ENCODE data around the gene PEMT. TPM values are rescaled to one million over a fixed set of nuclear protein-coding genes. Genes with fewer than 3 reads are reported as not detected.

The PEMT gene
- total and polyA plus RNA-seq, 2 experiments from 2014 or later = 54.8 to 55.2 TPM

- H3K4me3 ChIP-seq = no peak overlapping the region
- H3K4me3 Mint-ChIP-seq = no peak overlapping the region
- DNase-seq (ENCODE audit: low spot score) (no peak), ATAC-seq (no peak)
- H3K27ac Mint-ChIP-seq = no peak overlapping the region
- no peaks in the 10 kb centered on the region for H3F3A ChIP-seq (replicated peaks; ENCODE audit: low read depth)
- no peaks in the 10 kb centered on the region for H3K36me3 ChIP-seq (ENCODE audit: insufficient read depth)
- no peaks in the 10 kb centered on the region for H3K4me1 ChIP-seq (ENCODE audit: insufficient read depth)
- TF ChIP-seq CREB1 (CRISPR knock-in tag; IDR thresholded peaks at IDR 0.05; ENCODE audit: low read depth) (no peak), ZNF462 (CRISPR knock-in tag; IDR thresholded peaks at IDR 0.05) (no peak), EZH2 (IDR thresholded peaks at IDR 0.05; ENCODE audit: low read depth, unreplicated experiment) (no peak), CTCF (conservative IDR thresholded peaks at IDR 0.05; ENCODE audit: low read depth in 2 of 2) (no peak), JUNB (IDR thresholded peaks at IDR 0.05; ENCODE audit: unreplicated experiment) (no peak), EZH2phosphoT487 (IDR thresholded peaks at IDR 0.05; ENCODE audit: unreplicated experiment) (no peak), STAT1 (IDR thresholded peaks at IDR 0.05; ENCODE audit: unreplicated experiment) (no peak), REST (IDR thresholded peaks at IDR 0.05; ENCODE audit: unreplicated experiment) (no peak), ZNF331 (CRISPR knock-in tag; IDR thresholded peaks at IDR 0.05; ENCODE audit: low read depth) (no peak), NANOG (IDR thresholded peaks at IDR 0.05; ENCODE audit: borderline replicate concordance) (no peak), ZNF114 (CRISPR knock-in tag; IDR thresholded peaks at IDR 0.05) (no peak), POLR2AphosphoS5 (IDR thresholded peaks at IDR 0.05; ENCODE audit: low read depth) (no peak), ETS1 (IDR thresholded peaks at IDR 0.05) (no peak)
- H3K27me3 Mint-ChIP-seq (ENCODE audit: insufficient read depth, low read depth, poor library complexity) = peaks cover 6% of the 10 kb centered on the region
- no peak overlapping the region for H2AFZ ChIP-seq
- H3K4me1 Mint-ChIP-seq = no peaks in the 10 kb centered on the region
- H3K27me3 ChIP-seq (ENCODE audit: insufficient read depth) = no peaks in the 10 kb centered on the region
- no peaks in the 10 kb centered on the region for H3K36me3 Mint-ChIP-seq (ENCODE audit: low read depth)
- no peaks in the 10 kb centered on the region for H4K20me1 ChIP-seq (replicated peaks; ENCODE audit: insufficient read depth)
- H3K9me3 Mint-ChIP-seq = no peaks in the 10 kb centered on the region
- H3K79me2 ChIP-seq (replicated peaks; ENCODE audit: insufficient read depth) = no peaks in the 10 kb centered on the region
- no peak overlapping the region for H3K27ac ChIP-seq (ENCODE audit: low read depth)
- H3K4me2 ChIP-seq = no peak overlapping the region
- H3K9me2 ChIP-seq (ENCODE audit: insufficient read depth) = no peaks in the 10 kb centered on the region
Observed at GRCh38 chr17:17467016-17467415, 124.5 kb downstream of the PEMT start.
